Esophagus muscularis mucosa (tissue), 4 donors: ENCODE measurements around the gene PLEKHA6.

Experiments used
- EP300 ChIP-seq: sonication (generic); formaldehyde crosslinking; IDR thresholded peaks from one replicate; pipeline ENCODE4 v1.6.1; 2017; ENCODE audit warnings: antibody characterized with exemption
- POLR2A ChIP-seq: fragments of 450-650 bp; IDR thresholded peaks from one replicate; pipeline ENCODE4 v1.6.1; 2017; ENCODE audit warnings: antibody characterized with exemption, moderate library complexity, mild to moderate bottlenecking, low read depth
- TF ChIP-seq, protein P1 (sequence below), 3 experiments: fragments of 200-600 bp in 2 of 3; fragments of 450-650 bp in 1 of 3; sonication (generic) in 2 of 3; IDR thresholded peaks; one replicate each; pipeline ENCODE4 v1.5.1; 2017 to 2019; ENCODE audit warnings: antibody characterized with exemption in 3 of 3, mild to moderate bottlenecking in 2 of 3, moderate library complexity in 1 of 3

DNA sequence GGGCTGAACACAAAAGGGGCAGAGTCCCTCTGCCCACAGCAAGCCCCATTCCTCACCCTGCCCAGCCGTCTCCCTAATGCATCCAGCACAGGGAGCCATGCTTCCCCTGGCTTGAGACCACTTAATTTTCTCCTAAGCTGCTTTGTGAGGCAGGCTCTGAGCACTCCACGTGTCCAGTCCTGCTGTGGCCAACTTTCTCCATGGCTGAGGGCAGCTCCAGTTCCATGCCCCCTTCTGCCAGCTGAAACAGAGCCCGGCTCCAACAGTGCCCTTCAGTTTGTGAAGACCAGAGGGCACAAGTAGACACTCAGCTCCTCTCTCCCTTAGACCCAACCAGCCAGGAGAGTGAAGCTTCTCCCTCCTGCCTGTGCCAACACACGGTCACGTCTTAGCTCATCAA is 33.8 kb downstream of the PLEKHA6 start:
- TF ChIP-seq, protein P1, sequence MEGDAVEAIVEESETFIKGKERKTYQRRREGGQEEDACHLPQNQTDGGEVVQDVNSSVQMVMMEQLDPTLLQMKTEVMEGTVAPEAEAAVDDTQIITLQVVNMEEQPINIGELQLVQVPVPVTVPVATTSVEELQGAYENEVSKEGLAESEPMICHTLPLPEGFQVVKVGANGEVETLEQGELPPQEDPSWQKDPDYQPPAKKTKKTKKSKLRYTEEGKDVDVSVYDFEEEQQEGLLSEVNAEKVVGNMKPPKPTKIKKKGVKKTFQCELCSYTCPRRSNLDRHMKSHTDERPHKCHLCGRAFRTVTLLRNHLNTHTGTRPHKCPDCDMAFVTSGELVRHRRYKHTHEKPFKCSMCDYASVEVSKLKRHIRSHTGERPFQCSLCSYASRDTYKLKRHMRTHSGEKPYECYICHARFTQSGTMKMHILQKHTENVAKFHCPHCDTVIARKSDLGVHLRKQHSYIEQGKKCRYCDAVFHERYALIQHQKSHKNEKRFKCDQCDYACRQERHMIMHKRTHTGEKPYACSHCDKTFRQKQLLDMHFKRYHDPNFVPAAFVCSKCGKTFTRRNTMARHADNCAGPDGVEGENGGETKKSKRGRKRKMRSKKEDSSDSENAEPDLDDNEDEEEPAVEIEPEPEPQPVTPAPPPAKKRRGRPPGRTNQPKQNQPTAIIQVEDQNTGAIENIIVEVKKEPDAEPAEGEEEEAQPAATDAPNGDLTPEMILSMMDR (IDR thresholded peaks at IDR 0.05), result no peak
- no peak for TF ChIP-seq EP300
- TF ChIP-seq POLR2A, result no peak
